Epithelial cell of esophagus (primary cell): ENCODE measurements around the gene AIG1.

Experiments used
- DNase-seq: peaks from one replicate; pipeline ENCODE4 v3.0.0; 2010; ENCODE audit warnings: low read depth
- H3K4me3 ChIP-seq: 2 replicates; pipeline ENCODE4 v1.5.1; 2011; ENCODE audit warnings: mild to moderate bottlenecking, low read length, control low read depth
- CTCF ChIP-seq: IDR thresholded peaks from 2 replicates; pipeline ENCODE4 v1.5.1; 2011; ENCODE audit warnings: low read depth, mild to moderate bottlenecking, low read length, control low read depth, inconsistent platforms; ENCODE audit not compliant: insufficient read depth; ENCODE audit errors: missing control alignments

Gene AIG1

DNA sequence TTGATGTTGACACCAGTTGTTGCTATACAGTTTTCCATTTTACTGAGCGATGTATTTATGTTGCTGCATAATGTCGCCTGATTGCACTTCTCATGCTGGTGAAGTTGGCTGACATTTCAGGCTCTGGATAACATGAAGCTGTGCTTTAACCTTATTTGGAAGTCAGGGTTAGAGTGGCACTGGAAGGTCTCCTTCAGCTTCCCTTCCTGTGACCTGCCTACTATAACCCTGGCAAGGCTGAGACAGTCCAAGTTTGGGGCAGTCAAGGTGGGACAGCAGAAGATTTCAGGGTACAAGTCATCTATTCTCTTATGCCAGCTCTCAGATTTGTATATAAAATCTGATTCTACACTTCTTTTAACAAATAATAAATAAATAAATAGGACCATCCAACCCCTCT, 127.6 kb downstream of the AIG1 start:
- no peak for TF ChIP-seq CTCF
- DNase-seq = no peak
- H3K4me3 ChIP-seq = no peak overlapping the region

DNA sequence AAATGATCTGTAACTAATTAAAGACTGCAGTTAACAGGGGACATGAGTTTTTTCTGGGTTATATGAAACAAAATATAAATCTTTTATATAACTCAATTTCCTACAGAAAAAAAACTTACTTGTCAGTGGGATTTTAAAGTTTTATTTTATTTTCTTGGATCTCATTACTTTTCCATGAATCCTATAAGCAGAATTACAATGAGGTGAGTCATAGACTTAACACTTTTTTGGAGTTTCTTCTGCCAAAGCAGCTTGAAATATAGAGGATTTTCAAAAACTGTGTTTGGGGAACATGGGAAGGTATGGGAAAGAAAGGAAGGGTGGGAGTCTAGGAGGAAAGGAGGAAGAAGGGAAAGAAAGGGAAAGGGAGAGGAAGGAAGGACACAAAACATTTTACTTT, 130.7 kb downstream of the AIG1 start:
- no peak overlapping the region for H3K4me3 ChIP-seq
- DNase-seq = no peak
- TF ChIP-seq CTCF = no peak

- no peak for TF ChIP-seq CTCF
- no peak overlapping the region for H3K4me3 ChIP-seq
- peak; percentile 29 for DNase-seq
Measured at GRCh38 chr6:143192766-143193165, 132.1 kb downstream of the AIG1 start.

DNA sequence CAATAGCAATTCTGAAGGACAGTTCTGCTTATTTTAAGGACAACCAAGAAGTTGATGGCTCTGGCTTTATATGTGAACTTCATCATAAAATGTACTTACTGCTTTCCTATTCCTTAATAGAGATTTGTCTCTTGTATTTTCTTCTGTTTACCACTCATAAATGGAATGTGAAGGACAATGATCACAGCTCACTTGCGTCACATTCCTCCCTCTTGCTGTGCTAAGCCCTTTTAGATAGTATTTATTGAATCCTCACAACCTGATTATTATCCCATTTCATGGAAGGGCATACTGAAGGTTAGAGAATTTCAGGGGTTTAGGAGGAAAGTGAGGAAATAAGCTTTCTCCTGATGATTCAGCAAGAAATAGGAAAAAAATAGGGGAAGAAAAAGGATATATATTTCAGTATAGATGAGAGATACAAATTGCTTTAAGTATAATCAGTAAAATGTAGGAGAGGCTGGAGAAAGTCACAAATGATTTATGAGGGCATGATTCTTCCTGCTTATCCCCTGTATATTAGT, 132.9 kb downstream of the AIG1 start:
- DNase-seq = no peak
- no peak for TF ChIP-seq CTCF

DNA sequence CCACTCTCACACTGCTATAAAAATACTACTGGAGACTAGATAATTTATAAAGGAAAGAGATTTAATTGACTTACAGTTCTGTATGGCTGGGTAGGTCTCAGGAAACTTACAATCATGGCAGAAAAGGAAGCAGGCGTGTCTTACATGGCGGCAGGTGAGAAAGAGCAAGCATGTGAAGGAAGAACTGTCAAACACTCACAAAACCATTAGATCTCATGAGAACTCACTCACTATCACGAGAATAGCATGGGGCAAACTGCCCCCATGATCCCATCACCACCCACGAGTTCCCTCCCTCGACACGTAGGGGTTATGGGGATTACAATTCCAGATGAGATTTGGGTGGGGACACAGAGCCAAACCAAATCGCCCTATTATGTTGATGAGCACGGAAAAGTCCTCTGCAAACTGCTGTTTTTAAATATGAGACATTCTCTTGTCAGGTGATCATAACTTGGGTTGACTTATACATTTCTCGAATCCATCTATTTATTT, 133.5 kb downstream of the AIG1 start:
- TF ChIP-seq CTCF = no peak
- no peak for DNase-seq
- no peak overlapping the region for H3K4me3 ChIP-seq

More for the DNA sequence above, 132.9 kb downstream of the AIG1 start:
- H3K4me3 ChIP-seq = no peak overlapping the region

DNA sequence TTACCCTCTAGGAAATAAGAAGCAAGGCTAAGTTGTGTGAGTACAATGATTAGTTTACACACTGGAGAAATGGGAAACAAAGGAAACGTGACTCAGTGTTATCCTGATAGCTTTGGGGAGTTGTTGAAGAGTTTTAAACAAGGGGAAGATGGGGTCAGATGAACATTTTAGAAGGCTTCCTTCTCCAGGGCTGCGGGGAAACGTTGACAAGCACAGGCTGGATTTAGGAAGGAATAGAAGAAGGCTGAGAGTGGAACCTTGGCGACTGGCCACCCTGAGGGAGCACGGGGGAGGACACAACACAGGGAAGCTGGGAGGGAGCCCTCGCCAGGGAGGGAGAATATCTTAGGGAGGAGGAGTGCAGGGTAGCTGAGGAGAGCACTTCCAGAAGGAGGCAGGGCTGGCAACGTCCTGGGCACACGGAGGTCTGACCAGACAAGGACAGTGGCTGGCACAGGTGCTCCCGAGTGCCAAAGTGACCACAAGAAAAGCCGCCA, 134.7 kb downstream of the AIG1 start:
- H3K4me3 ChIP-seq = no peak overlapping the region
- no peak for TF ChIP-seq CTCF
- DNase-seq = no peak
